Upper lobe of left lung (tissue), 6 donors: ENCODE measurements around the gene SPSB3. TPM values are rescaled to one million over a fixed set of nuclear protein-coding genes. Genes with fewer than 3 reads are reported as not detected.
A peak's percentile ranks its signal among the peaks of the same experiment; 100 is the strongest.

Source experiments
- ATAC-seq, 2 donors: fragments of 200-7000 bp; cut with Tn5 transposase; one replicate each; pipeline ENCODE4 v1.9.1; 2022; ENCODE audit warnings: mild to moderate bottlenecking in 2 of 2, moderate library complexity in 2 of 2; ENCODE audit not compliant: low FRiP score in 2 of 2
- DNase-seq, 2 donors: peaks; one replicate each; pipeline ENCODE4 v3.0.0-alpha.2; 2019 to 2020
- H3K27ac ChIP-seq, 4 donors: fragments of 200-600 bp; sonication (generic); one replicate each; pipeline ENCODE4 v1.5.1; 2016 to 2019
- H3K27me3 ChIP-seq, 4 donors: fragments of 200-600 bp; sonication (generic); one replicate each; pipeline ENCODE4 v1.5.1; 2017 to 2019
- H3K36me3 ChIP-seq, 4 donors: fragments of 200-600 bp; sonication (generic); one replicate each; pipeline ENCODE4 v1.5.1; 2016 to 2019
- H3K4me1 ChIP-seq, 4 donors: fragments of 200-600 bp; sonication (generic); one replicate each; pipeline ENCODE4 v1.5.1; 2018 to 2019
- H3K4me3 ChIP-seq, 4 donors: fragments of 200-600 bp; sonication (generic); one replicate each; pipeline ENCODE4 v1.5.1; 2017 to 2019; ENCODE audit warnings: mild to moderate bottlenecking in 2 of 4, moderate library complexity in 1 of 4
- H3K9me3 ChIP-seq, 4 donors: fragments of 200-600 bp; sonication (generic); one replicate each; pipeline ENCODE4 v1.5.1; 2018 to 2019
- CTCF ChIP-seq, 6 experiments: fragments of 450-650 bp in 4 of 6; fragments of 200-600 bp in 2 of 6; sonication (generic) in 2 of 6; IDR thresholded peaks; one replicate each; pipeline ENCODE4 v1.5.1; 2016 to 2019; ENCODE audit warnings: antibody characterized with exemption in 6 of 6
- EP300 ChIP-seq, 4 donors: sonication (generic); formaldehyde crosslinking; IDR thresholded peaks; one replicate each; pipeline ENCODE4 v1.5.1; 2017; ENCODE audit warnings: antibody characterized with exemption in 4 of 4, control low read depth in 2 of 4
- POLR2A ChIP-seq, 4 donors: fragments of 450-650 bp; IDR thresholded peaks; one replicate each; pipeline ENCODE4 v1.5.1; 2016 to 2017; ENCODE audit warnings: antibody characterized with exemption in 4 of 4, mild to moderate bottlenecking in 2 of 4
- POLR2AphosphoS5 ChIP-seq, 2 donors: sonication (generic); formaldehyde crosslinking; IDR thresholded peaks; one replicate each; pipeline ENCODE4 v1.5.1; 2017; ENCODE audit warnings: antibody characterized with exemption in 2 of 2
- WGBS, 2 donors: methylation state at CpG; one replicate each; pipeline ENCODE4 v1.1.5; 2017 to 2018; 5-methylcytosine and 5-hydroxymethylcytosine counted together
- total RNA-seq, 6 donors: library from RNA; depleted of rRNA in 4 of 6; stranded (reverse); fragments of >200 nt in 4 of 6; gene quantifications; one replicate each; pipeline versions ENCODE4 v1.1.0 to v1.2.1, GENCODE V29; 2016 to 2021
- donor health status: DM: no; HTN: no; CAD: no; lungs with moderate emphysema.
- donor health status: DM: no; HTN: yes; CAD: no; lungs with severe emphysema.

The SPSB3 gene
- total RNA-seq, 6 donors from 2014 or later: 46.2 to 234 (median 64.4) TPM

- H3K27ac ChIP-seq: peak overlapping the region; percentile 24 to 45 (median 36)
- WGBS, 2 donors: 86% methylated on average over 17 to 32 of the region's 32 CpGs
These were observed 12.7 kb upstream of the SPSB3 start for GRCh38 chr16:1794908-1795666.

GRCh38 chr16:1794221-1794871, 12.0 kb upstream of the SPSB3 start:
- Histone ChIP-seq H3K27ac (peak overlapping the region; percentile 24 to 47 (median 44)), H3K9me3 (peaks cover 0 to 8% (median 0%) of the 10 kb centered on the region in 4 donors), H3K4me1 (peaks cover 0 to 22% (median 7%) of the 10 kb centered on the region in 4 donors), H3K27me3 (no peaks in the 10 kb centered on the region), H3K4me3 (peak overlapping the region in 3 of 4 donors; percentile 12 to 41 (median 40)), H3K36me3 (peaks cover 0 to 28% (median 16%) of the 10 kb centered on the region in 4 donors)
- peak; percentile 72 to 78 for DNase-seq
- peak; percentile 26 to 71 for ATAC-seq
- TF ChIP-seq POLR2A (IDR thresholded peaks at IDR 0.05) (peak in 1 of 4 donors; percentile 36), EP300 (IDR thresholded peaks at IDR 0.05) (no peak)
- WGBS, 2 donors: 52 to 75% methylated on average over 11 to 17 of the region's 18 CpGs

More at GRCh38 chr16:1794908-1795666, 12.7 kb upstream of the SPSB3 start:
- DNase-seq: peak; percentile 18 to 76
- Histone ChIP-seq H3K27me3 (no peaks in the 10 kb centered on the region), H3K36me3 (peaks cover 0 to 23% (median 13%) of the 10 kb centered on the region in 4 donors), H3K4me1 (peaks cover 0 to 22% (median 7%) of the 10 kb centered on the region in 4 donors), H3K4me3 (peak overlapping the region in 2 of 4 donors; percentile 40 to 41), H3K9me3 (peaks cover 0 to 8% (median 0%) of the 10 kb centered on the region in 4 donors)
- ATAC-seq: no peak
- TF ChIP-seq CTCF (IDR thresholded peaks at IDR 0.05) (no peak), EP300 (IDR thresholded peaks at IDR 0.05) (no peak), POLR2A (IDR thresholded peaks at IDR 0.05) (no peak), POLR2AphosphoS5 (IDR thresholded peaks at IDR 0.05) (no peak)

- DNase-seq (peak; percentile 52 to 87), ATAC-seq (peak; percentile 23 to 50)
- peaks cover 0 to 22% (median 7%) of the 10 kb centered on the region in 4 donors for H3K4me1 ChIP-seq
- peak within 1 kb of the TSS; percentile 30 to 47 (median 44) for H3K27ac ChIP-seq
- H3K4me3 ChIP-seq: peak within 1 kb of the TSS in 3 of 4 donors; percentile 12 to 41 (median 40)
- H3K36me3 ChIP-seq: peaks cover 2 to 35% (median 22%) of the 10 kb centered on the region in 4 donors
- peaks cover 0 to 8% (median 0%) of the 10 kb centered on the region in 4 donors for H3K9me3 ChIP-seq
- H3K27me3 ChIP-seq: no peaks in the 10 kb centered on the region
- WGBS, 2 donors: 74 to 95% methylated on average over 7 to 16 of the region's 28 CpGs
- peak in 1 of 4 donors; percentile 17 for TF ChIP-seq POLR2A (IDR thresholded peaks at IDR 0.05)
- TF ChIP-seq POLR2AphosphoS5 (IDR thresholded peaks at IDR 0.05): no peak
- TF ChIP-seq CTCF (IDR thresholded peaks at IDR 0.05): no peak
- no peak for TF ChIP-seq EP300 (IDR thresholded peaks at IDR 0.05)
These were observed 11.3 kb upstream of the SPSB3 start, which contains the start of gene IGFALS for GRCh38 chr16:1793578-1794220. Gene IGFALS, minus strand, starts transcription at chr16:1793705. Its CDS starts 53 bp downstream, at chr16:1793652.

- Histone ChIP-seq H3K4me1 (peaks cover 0 to 22% (median 7%) of the 10 kb centered on the region in 4 donors), H3K27me3 (no peaks in the 10 kb centered on the region), H3K36me3 (peaks cover 3 to 42% (median 28%) of the 10 kb centered on the region in 4 donors), H3K4me3 (peak overlapping the region in 3 of 4 donors; percentile 12 to 41 (median 40)), H3K27ac (peak overlapping the region in 3 of 4 donors; percentile 30 to 45 (median 42)), H3K9me3 (peaks cover 0 to 6% (median 0%) of the 10 kb centered on the region in 4 donors)
- ATAC-seq (no peak), DNase-seq (peak in 1 of 2 donors; percentile 80)
- 80 to 88% methylated on average over 2 to 33 of the region's 33 CpGs for WGBS, 2 donors
- TF ChIP-seq EP300 (IDR thresholded peaks at IDR 0.05) (no peak), POLR2A (IDR thresholded peaks at IDR 0.05) (no peak), POLR2AphosphoS5 (IDR thresholded peaks at IDR 0.05) (no peak), CTCF (IDR thresholded peaks at IDR 0.05) (no peak)
These were observed 10.6 kb upstream of the SPSB3 start for GRCh38 chr16:1792836-1793577.
